Endothelial cell of umbilical vein (primary cell): Measurements from ENCODE around the gene CCN6.
"Not testable (repeated sequence)": the region's sequence is repeated elsewhere in the genome, so short reads cannot be mapped to it uniquely, and the experiment has no call there.

Source experiments
- EZH2 ChIP-seq: IDR thresholded peaks from 2 replicates; pipeline ENCODE4 v1.6.1; 2012; ENCODE audit warnings: borderline replicate concordance, low read depth, mild to moderate bottlenecking, moderate library complexity, low read length, inconsistent platforms; ENCODE audit not compliant: severe bottlenecking
- POLR2A ChIP-seq: IDR thresholded peaks from 2 replicates; pipeline ENCODE4 v1.6.1; 2012; ENCODE audit warnings: low read depth, mild to moderate bottlenecking, control low read depth, low read length
- TF ChIP-seq, protein P1 (sequence below), 2 donors: IDR thresholded peaks; 1 replicate in 1 of 2; 2 replicates in 1 of 2; pipeline ENCODE4 v1.5.1; 2011; ENCODE audit warnings: low read length in 2 of 2, mild to moderate bottlenecking in 2 of 2, moderate library complexity in 2 of 2, control low read depth in 1 of 2, inconsistent platforms in 1 of 2, low read depth in 1 of 2; ENCODE audit not compliant: insufficient read depth in 1 of 2; ENCODE audit errors: extremely low read depth in 1 of 2
- TF ChIP-seq, protein P2 (sequence below): IDR thresholded peaks from 2 replicates; pipeline ENCODE4 v1.6.1; 2011; ENCODE audit not compliant: insufficient read depth, insufficient read length

DNA sequence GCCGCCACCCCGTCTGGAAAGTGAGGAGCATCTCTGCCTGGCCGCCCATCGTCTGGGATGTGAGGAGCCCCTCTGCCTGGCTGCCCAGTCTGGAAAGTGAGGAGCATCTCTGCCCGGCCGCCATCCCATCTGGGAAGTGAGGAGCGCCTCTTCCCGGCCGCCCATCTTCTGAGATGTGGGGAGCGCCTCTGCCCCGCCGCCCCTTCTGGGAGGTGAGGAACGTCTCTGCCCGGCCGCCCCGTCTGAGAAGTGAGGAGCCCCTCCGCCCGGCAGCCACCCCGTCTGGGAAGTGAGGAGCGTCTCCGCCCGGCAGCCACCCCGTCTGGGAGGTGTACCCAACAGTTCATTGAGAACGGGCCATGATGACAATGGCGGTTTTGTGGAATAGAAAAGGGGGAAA, 6.4 kb upstream of the CCN6 start:
- TF ChIP-seq, protein P1, sequence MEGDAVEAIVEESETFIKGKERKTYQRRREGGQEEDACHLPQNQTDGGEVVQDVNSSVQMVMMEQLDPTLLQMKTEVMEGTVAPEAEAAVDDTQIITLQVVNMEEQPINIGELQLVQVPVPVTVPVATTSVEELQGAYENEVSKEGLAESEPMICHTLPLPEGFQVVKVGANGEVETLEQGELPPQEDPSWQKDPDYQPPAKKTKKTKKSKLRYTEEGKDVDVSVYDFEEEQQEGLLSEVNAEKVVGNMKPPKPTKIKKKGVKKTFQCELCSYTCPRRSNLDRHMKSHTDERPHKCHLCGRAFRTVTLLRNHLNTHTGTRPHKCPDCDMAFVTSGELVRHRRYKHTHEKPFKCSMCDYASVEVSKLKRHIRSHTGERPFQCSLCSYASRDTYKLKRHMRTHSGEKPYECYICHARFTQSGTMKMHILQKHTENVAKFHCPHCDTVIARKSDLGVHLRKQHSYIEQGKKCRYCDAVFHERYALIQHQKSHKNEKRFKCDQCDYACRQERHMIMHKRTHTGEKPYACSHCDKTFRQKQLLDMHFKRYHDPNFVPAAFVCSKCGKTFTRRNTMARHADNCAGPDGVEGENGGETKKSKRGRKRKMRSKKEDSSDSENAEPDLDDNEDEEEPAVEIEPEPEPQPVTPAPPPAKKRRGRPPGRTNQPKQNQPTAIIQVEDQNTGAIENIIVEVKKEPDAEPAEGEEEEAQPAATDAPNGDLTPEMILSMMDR (IDR thresholded peaks at IDR 0.05; ENCODE audit: extremely low read depth in 1 of 2, insufficient read depth in 1 of 2, low read depth in 1 of 2, low read length in 2 of 2), result not testable (repeated sequence)
- TF ChIP-seq POLR2A, EZH2: not testable (repeated sequence)
- TF ChIP-seq, protein P2, sequence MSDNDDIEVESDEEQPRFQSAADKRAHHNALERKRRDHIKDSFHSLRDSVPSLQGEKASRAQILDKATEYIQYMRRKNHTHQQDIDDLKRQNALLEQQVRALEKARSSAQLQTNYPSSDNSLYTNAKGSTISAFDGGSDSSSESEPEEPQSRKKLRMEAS, result not testable (repeated sequence)
